H1 (cell line): ENCODE data around the gene KHDRBS1. TPM values are rescaled to one million over a fixed set of nuclear protein-coding genes. Genes with fewer than 3 reads are reported as not detected.

Experiments
- CTCF ChIA-PET: fragments of 300-600 bp; sonication (Branson Sonifier 250); formaldehyde crosslinking; loops from one replicate; lab custom pipeline; 2021; ENCODE audit not compliant: partially characterized antibody; lab: Charles Lee
- POLR2A ChIA-PET: fragments of 300-600 bp; sonication (Branson Sonifier 250); formaldehyde crosslinking; loops from one replicate; lab custom pipeline; 2021; ENCODE audit warnings: inconsistent platforms; ENCODE audit not compliant: partially characterized antibody; lab: Charles Lee
- DNase-seq, 2 experiments: peaks; one replicate each; pipeline versions ENCODE4 v3.0.0 to v3.0.0-alpha.2; 2010 to 2022; ENCODE audit warnings: low spot score in 2 of 2, low read depth in 1 of 2, mixed read lengths in 1 of 2
- FAIRE-seq: peaks from 2 replicates; lab custom pipeline; 2011; peaks lifted over from hg19 to GRCh38; lab: Jason Lieb, UNC
- H2AFZ ChIP-seq: 2 replicates; pipeline ENCODE4 v1.8.1; 2012; ENCODE audit warnings: low read length, inconsistent platforms
- H2AK5ac ChIP-seq: 2 replicates; pipeline ENCODE4 v1.6.1; 2013; ENCODE audit warnings: low read depth, low read length
- H2BK120ac ChIP-seq: replicated peaks from 2 replicates; pipeline ENCODE3; 2013; ENCODE audit warnings: low read depth, low read length, inconsistent platforms
- H2BK12ac ChIP-seq: 2 replicates; pipeline ENCODE4 v1.6.1; 2013; ENCODE audit warnings: low read depth, low read length
- H2BK15ac ChIP-seq: 2 replicates; pipeline ENCODE4 v1.6.1; 2013; ENCODE audit warnings: low read length
- H2BK20ac ChIP-seq: 2 replicates; pipeline ENCODE4 v1.6.1; 2013; ENCODE audit warnings: low read length
- H2BK5ac ChIP-seq: 2 replicates; pipeline ENCODE4 v1.6.1; 2013; ENCODE audit warnings: low read depth, low read length
- H3K14ac ChIP-seq: 2 replicates; pipeline ENCODE4 v1.6.1; 2013; ENCODE audit warnings: inconsistent platforms; ENCODE audit not compliant: insufficient read length
- H3K18ac ChIP-seq: 2 replicates; pipeline ENCODE4 v1.6.1; 2013; ENCODE audit warnings: low read length; ENCODE audit errors: extremely low read depth
- H3K23ac ChIP-seq: 2 replicates; pipeline ENCODE4 v1.6.1; 2013; ENCODE audit warnings: inconsistent platforms; ENCODE audit not compliant: insufficient read length
- H3K23me2 ChIP-seq: 2 replicates; pipeline ENCODE4 v1.6.1; 2013; ENCODE audit warnings: low read depth, low read length
- H3K27ac ChIP-seq: 2 replicates; pipeline ENCODE4 v1.6.1; 2011; ENCODE audit warnings: low read depth, low read length, inconsistent platforms
- H3K27me3 ChIP-seq, 4 experiments: replicated peaks in 1 of 4; 1 replicate in 1 of 4; 2 replicates in 3 of 4; pipeline versions ENCODE4 v1.6.1 to v1.8.1; 2011 to 2013; ENCODE audit warnings: low read length in 3 of 4, mild to moderate bottlenecking in 3 of 4, inconsistent platforms in 2 of 4, mixed read lengths in 2 of 4, moderate library complexity in 1 of 4; ENCODE audit not compliant: control insufficient read depth in 3 of 4, insufficient read depth in 3 of 4; ENCODE audit errors: extremely low read depth in 1 of 4
- H3K36me3 ChIP-seq, 4 experiments: 2 replicates each; pipeline versions ENCODE4 v1.6.1 to v1.8.1; 2011 to 2013; ENCODE audit warnings: mild to moderate bottlenecking in 4 of 4, low read length in 3 of 4, moderate library complexity in 2 of 4, control low read depth in 1 of 4, inconsistent platforms in 1 of 4; ENCODE audit not compliant: insufficient read depth in 4 of 4, control insufficient read depth in 2 of 4
- H3K4ac ChIP-seq: replicated peaks from 2 replicates; pipeline ENCODE3; 2013; ENCODE audit warnings: low read length, low read depth, mixed read lengths, inconsistent platforms; ENCODE audit not compliant: insufficient read length
- H3K4me1 ChIP-seq, 4 experiments: replicated peaks in 1 of 4; 1 replicate in 1 of 4; 2 replicates in 3 of 4; pipeline versions ENCODE4 v1.6.1 to v1.8.1; 2011 to 2013; ENCODE audit warnings: low read length in 3 of 4, inconsistent platforms in 2 of 4, mixed read lengths in 1 of 4; ENCODE audit not compliant: insufficient read depth in 4 of 4, control insufficient read depth in 3 of 4
- H3K4me2 ChIP-seq, 2 experiments: 2 replicates each; pipeline versions ENCODE4 v1.6.1 to v1.8.1; 2011 to 2013; ENCODE audit warnings: low read depth in 2 of 2, low read length in 2 of 2, control low read depth in 1 of 2, inconsistent platforms in 1 of 2, mild to moderate bottlenecking in 1 of 2; ENCODE audit not compliant: insufficient read depth in 1 of 2
- H3K4me3 ChIP-seq, 4 experiments: fragments of 200-600, 300-600 bp in 1 of 4; sonication (generic), shearing (Covaris generic), sonication (Bioruptor Twin) in 1 of 4; 2 replicates each; pipeline versions ENCODE4 v1.5.1 to v1.8.1; 2011 to 2016; ENCODE audit warnings: low read length in 4 of 4, low read depth in 3 of 4, control low read depth in 2 of 4, inconsistent platforms in 2 of 4, mild to moderate bottlenecking in 2 of 4, mixed read lengths in 1 of 4, moderate library complexity in 1 of 4; ENCODE audit not compliant: insufficient read depth in 2 of 4; ENCODE audit errors: extremely low read depth in 1 of 4
- H3K56ac ChIP-seq: replicated peaks from 2 replicates; pipeline ENCODE3; 2013; ENCODE audit warnings: low read depth, mild to moderate bottlenecking, mixed read lengths, low read length, inconsistent platforms; ENCODE audit not compliant: insufficient read length
- H3K79me1 ChIP-seq: 2 replicates; pipeline ENCODE4 v1.6.1; 2013; ENCODE audit warnings: low read depth, low read length, control low read depth
- H3K79me2 ChIP-seq, 2 experiments: 2 replicates each; pipeline versions ENCODE4 v1.6.1 to v1.8.1; 2012 to 2013; ENCODE audit warnings: low read length in 2 of 2, mild to moderate bottlenecking in 2 of 2, inconsistent platforms in 1 of 2; ENCODE audit not compliant: insufficient read depth in 2 of 2, control insufficient read depth in 1 of 2
- H3K9ac ChIP-seq, 4 experiments: replicated peaks in 1 of 4; 1 replicate in 1 of 4; 2 replicates in 3 of 4; pipeline versions ENCODE4 v1.6.1 to v1.8.1; 2011 to 2013; ENCODE audit warnings: low read depth in 3 of 4, low read length in 3 of 4, control low read depth in 2 of 4, mild to moderate bottlenecking in 2 of 4, moderate library complexity in 2 of 4, inconsistent platforms in 1 of 4; ENCODE audit errors: extremely low read depth in 1 of 4
- H3K9me3 ChIP-seq, 2 experiments: 2 replicates each; pipeline versions ENCODE4 v1.6.1 to v1.8.1; 2012 to 2013; ENCODE audit warnings: mild to moderate bottlenecking in 2 of 2, moderate library complexity in 2 of 2, control low read depth in 1 of 2, inconsistent platforms in 1 of 2, low read depth in 1 of 2, low read length in 1 of 2, mixed read lengths in 1 of 2; ENCODE audit not compliant: insufficient read depth in 2 of 2
- H4K20me1 ChIP-seq, 2 experiments: replicated peaks in 1 of 2; 2 replicates each; pipeline versions ENCODE3 to v1.8.1; 2011 to 2013; ENCODE audit warnings: inconsistent platforms in 2 of 2, low read length in 2 of 2, mild to moderate bottlenecking in 1 of 2; ENCODE audit not compliant: insufficient read depth in 2 of 2, control insufficient read depth in 1 of 2
- H4K5ac ChIP-seq: 2 replicates; pipeline ENCODE4 v1.6.1; 2013; ENCODE audit warnings: low read length, low read depth, mixed read lengths, inconsistent platforms; ENCODE audit not compliant: insufficient read length
- H4K8ac ChIP-seq: 2 replicates; pipeline ENCODE4 v1.8.0; 2013; ENCODE audit warnings: mild to moderate bottlenecking, moderate library complexity, low read length, inconsistent platforms; ENCODE audit not compliant: insufficient read depth; ENCODE audit errors: extremely low read depth
- H4K91ac ChIP-seq: replicated peaks from 2 replicates; pipeline ENCODE3; 2013; ENCODE audit warnings: low read length, mixed read lengths, inconsistent platforms; ENCODE audit not compliant: insufficient read length
- ASH2L ChIP-seq: fragments of 200-600, 300-600 bp; sonication (generic); IDR thresholded peaks from one replicate; pipeline ENCODE4 v1.7.1; 2017; ENCODE audit warnings: low read length
- BACH1 ChIP-seq: IDR thresholded peaks from 2 replicates; pipeline ENCODE4 v1.6.1; 2012; ENCODE audit warnings: low read length, improper control_type of control experiment
- BRCA1 ChIP-seq: IDR thresholded peaks from 2 replicates; pipeline ENCODE4 v1.6.1; 2012; ENCODE audit warnings: low read depth, low read length, improper control_type of control experiment
- CBX5 ChIP-seq: fragments of 300-800, 300-1000 bp; sonication (generic); IDR thresholded peaks from 2 replicates; pipeline ENCODE4 v1.7.1; 2016; ENCODE audit warnings: antibody characterized with exemption, low read length, low read depth
- CEBPB ChIP-seq: IDR thresholded peaks from 2 replicates; pipeline ENCODE4 v1.6.1; 2012; ENCODE audit warnings: low read depth, low read length
- CTBP2 ChIP-seq: IDR thresholded peaks from 2 replicates; pipeline ENCODE4 v1.7.0; 2011; ENCODE audit warnings: borderline replicate concordance, mild to moderate bottlenecking, moderate library complexity, mixed read lengths, low read length; ENCODE audit not compliant: insufficient read depth, insufficient read length
- EZH2 ChIP-seq: fragments of 200-600 bp; sonication (generic); IDR thresholded peaks from 2 replicates; pipeline ENCODE4 v1.7.1; 2012; ENCODE audit warnings: low read depth, mild to moderate bottlenecking, moderate library complexity, low read length, inconsistent platforms; ENCODE audit not compliant: severe bottlenecking
- JUND ChIP-seq: IDR thresholded peaks from 2 replicates; pipeline ENCODE4 v1.6.1; 2011; ENCODE audit warnings: mild to moderate bottlenecking, improper control_type of control experiment, low read length
- MAX ChIP-seq: IDR thresholded peaks from 2 replicates; pipeline ENCODE4 v1.6.1; 2012; ENCODE audit warnings: inconsistent platforms
- RXRA ChIP-seq: IDR thresholded peaks from 2 replicates; pipeline ENCODE4 v1.6.1; 2011; ENCODE audit warnings: low read depth, mild to moderate bottlenecking, low read length, moderate library complexity; ENCODE audit not compliant: insufficient read depth
- SP1 ChIP-seq: IDR thresholded peaks from 2 replicates; pipeline ENCODE4 v1.6.1; 2011; ENCODE audit warnings: low read depth, low read length
- TCF12 ChIP-seq: IDR thresholded peaks from 2 replicates; pipeline ENCODE4 v1.6.1; 2011; ENCODE audit warnings: low read depth, mild to moderate bottlenecking, low read length
- USF2 ChIP-seq: IDR thresholded peaks from 2 replicates; pipeline ENCODE4 v1.6.1; 2011; ENCODE audit warnings: low read length, improper control_type of control experiment
- WGBS, 2 experiments: shearing (Covaris generic) in 1 of 2; methylation state at CpG; one replicate each; pipeline versions ENCODE4 v1.1.6 to v1.1.7; 2013 to 2015; ENCODE audit warnings: low lambda C conversion rate in 2 of 2, mixed read lengths in 2 of 2, inconsistent platforms in 1 of 2, low coverage in 1 of 2, missing lambda C conversion rate in 1 of 2; ENCODE audit not compliant: insufficient replicate concordance in 2 of 2, insufficient coverage in 1 of 2, insufficient read length in 1 of 2; ENCODE audit errors: extremely low coverage in 1 of 2, missing lambda C conversion rate in 1 of 2; 5-methylcytosine and 5-hydroxymethylcytosine counted together
- polyA plus RNA-seq, 7 experiments: library from polyadenylated mRNA; depleted of rRNA in 3 of 7; stranded (reverse) in 5 of 7; unstranded in 2 of 7; fragments of >200 nt in 5 of 7; fragments of 200-250 nt in 2 of 7; gene quantifications; 1 replicate in 5 of 7; 2 replicates in 1 of 7; 4 replicates in 1 of 7; pipeline versions ENCODE4 v1.2.1 to v1.2.3, GENCODE V29; 2011 to 2013; ENCODE audit warnings: missing spikeins in 2 of 7, mixed read lengths in 2 of 7
- total RNA-seq: library from RNA; stranded (reverse); fragmentation: NEBNext Ultra II Directional; extraction: Animal tissue kit (Norgen Biotek cat#: 25700); gene quantifications from 2 replicates; pipeline ENCODE4 v1.2.1, GENCODE V29; 2021

Gene KHDRBS1
- total and polyA plus RNA-seq, 2 of the 8 experiments (the other 6 are each of a cell fraction or from before 2014, with no cell fraction given): 53.8 to 284 TPM

- POLR2A ChIA-PET: interaction anchor here (1.3 to 3.8 kb wide), 3 partner anchors 9 to 16 kb away, joined by 3 to 15 read pairs (median 10); partner anchors contain the start of gene TMEM39B
- TF ChIP-seq BACH1 (no peak), ASH2L (no peak), BRCA1 (no peak), MAX (no peak), SP1 (no peak), EZH2 (no peak), RXRA (no peak), CTBP2 (no peak), TCF12 (no peak), JUND (no peak), CBX5 (no peak), CEBPB (no peak), USF2 (no peak)
These were observed 42.9 kb downstream of the KHDRBS1 start for GRCh38 chr1:32056598-32056997.

More at GRCh38 chr1:32056598-32056997, 42.9 kb downstream of the KHDRBS1 start:
- Histone ChIP-seq H3K27ac (no peak overlapping the region), H3K36me3 (peaks cover 21 to 85% (median 52%) of the 10 kb centered on the region in 4 experiments), H2BK120ac (no peak overlapping the region), H2AFZ (no peak overlapping the region), H4K20me1 (peaks cover 7 to 15% of the 10 kb centered on the region in 2 experiments), H3K4me2 (no peak overlapping the region), H3K4me1 (peaks cover 0 to 14% (median 2%) of the 10 kb centered on the region in 4 experiments; a peak in 4 of 7 replicates), H4K8ac (no peak overlapping the region), H2BK5ac (no peak overlapping the region), H2AK5ac (no peak overlapping the region), H3K14ac (no peak overlapping the region), H2BK12ac (no peak overlapping the region), H3K79me2 (no peaks in the 10 kb centered on the region), H2BK15ac (no peak overlapping the region), H3K9me3 (no peaks in the 10 kb centered on the region), H3K18ac (no peak overlapping the region), H3K9ac (no peak overlapping the region), H3K27me3 (no peaks in the 10 kb centered on the region), H3K79me1 (no peaks in the 10 kb centered on the region), H3K23ac (no peak overlapping the region), H3K56ac (no peak overlapping the region), H3K4ac (no peak overlapping the region), H3K23me2 (no peaks in the 10 kb centered on the region), H3K4me3 (no peak overlapping the region), H2BK20ac (no peak overlapping the region), H4K5ac (no peak overlapping the region), H4K91ac (no peak overlapping the region)
- CTCF ChIA-PET: interaction anchor here (0.6 to 1.6 kb wide), 7 partner anchors 14 to 46 kb away, joined by 3 to 5 read pairs (median 4); partner anchors contain the start of gene TMEM39B
- WGBS, 2 experiments: 92% methylated on average over 1 of the region's 1 CpG; no CpG with 5 or more reads in 1 of the 2 experiments
- no peak for FAIRE-seq
- DNase-seq: no peak
